OCI-LY3 (cell line): ENCODE data around the gene C4orf51.

Experiments
- H2AFZ ChIP-seq: fragments of 200-600, 300-600 bp; shearing (Covaris generic); 2 replicates; pipeline ENCODE4 v1.6.0; 2014; ENCODE audit warnings: antibody characterized with exemption, low read depth, low read length
- H3K27ac ChIP-seq: fragments of 200-600, 300-600 bp; sonication (generic); 2 replicates; pipeline ENCODE4 v1.5.1; 2014; ENCODE audit warnings: mild to moderate bottlenecking, low read length, moderate library complexity, mixed read lengths
- H3K27me3 ChIP-seq: fragments of 200-600, 300-600 bp; sonication (generic); 2 replicates; pipeline ENCODE4 v1.6.1; 2014; ENCODE audit warnings: low read depth, low read length, mixed read lengths
- H3K36me3 ChIP-seq: fragments of 200-600, 300-600 bp; sonication (generic); replicated peaks from 2 replicates; pipeline ENCODE3; 2014; ENCODE audit warnings: low read depth, low read length, mixed read lengths
- H3K4me1 ChIP-seq: fragments of 300-600, 200-600 bp; sonication (generic); 2 replicates; pipeline ENCODE4 v1.6.1; 2014; ENCODE audit warnings: low read length, mixed read lengths
- H3K4me2 ChIP-seq: fragments of 200-600, 300-600 bp; sonication (generic); 2 replicates; pipeline ENCODE4 v1.6.1; 2014; ENCODE audit warnings: low read length, mixed read lengths
- H3K4me3 ChIP-seq: fragments of 300-600, 200-600 bp; sonication (generic); 2 replicates; pipeline ENCODE4 v1.5.1; 2014; ENCODE audit warnings: antibody characterized with exemption, mild to moderate bottlenecking, low read length, moderate library complexity
- H3K79me2 ChIP-seq: fragments of 300-600, 200-600 bp; shearing (Covaris generic); 2 replicates; pipeline ENCODE4 v1.6.1; 2014; ENCODE audit warnings: mild to moderate bottlenecking, low read length, mixed read lengths
- H3K9ac ChIP-seq: fragments of 300-600, 200-600 bp; shearing (Covaris generic); 2 replicates; pipeline ENCODE4 v1.6.0; 2014; ENCODE audit warnings: mild to moderate bottlenecking, low read length, moderate library complexity
- H3K9me3 ChIP-seq: fragments of 200-600, 300-600 bp; shearing (Covaris generic); 2 replicates; pipeline ENCODE4 v1.6.1; 2014; ENCODE audit warnings: low read length, mixed read lengths; ENCODE audit not compliant: insufficient read depth
- H4K20me1 ChIP-seq: fragments of 200-600, 300-600 bp; sonication (generic); 2 replicates; pipeline ENCODE4 v1.6.1; 2016; ENCODE audit warnings: low read length, mixed read lengths; ENCODE audit not compliant: insufficient read depth
- CTCF ChIP-seq: fragments of 200-600, 300-600 bp; sonication (generic); IDR thresholded peaks from 2 replicates; pipeline ENCODE4 v1.5.1; 2014; ENCODE audit warnings: antibody characterized with exemption, low read length, low read depth
- EZH2phosphoT487 ChIP-seq: fragments of 200-600 bp; shearing (Covaris generic); IDR thresholded peaks from 2 replicates; pipeline ENCODE4 v1.6.1; 2018; ENCODE audit warnings: antibody characterized with exemption, mixed run types, low read depth

Gene C4orf51

DNA sequence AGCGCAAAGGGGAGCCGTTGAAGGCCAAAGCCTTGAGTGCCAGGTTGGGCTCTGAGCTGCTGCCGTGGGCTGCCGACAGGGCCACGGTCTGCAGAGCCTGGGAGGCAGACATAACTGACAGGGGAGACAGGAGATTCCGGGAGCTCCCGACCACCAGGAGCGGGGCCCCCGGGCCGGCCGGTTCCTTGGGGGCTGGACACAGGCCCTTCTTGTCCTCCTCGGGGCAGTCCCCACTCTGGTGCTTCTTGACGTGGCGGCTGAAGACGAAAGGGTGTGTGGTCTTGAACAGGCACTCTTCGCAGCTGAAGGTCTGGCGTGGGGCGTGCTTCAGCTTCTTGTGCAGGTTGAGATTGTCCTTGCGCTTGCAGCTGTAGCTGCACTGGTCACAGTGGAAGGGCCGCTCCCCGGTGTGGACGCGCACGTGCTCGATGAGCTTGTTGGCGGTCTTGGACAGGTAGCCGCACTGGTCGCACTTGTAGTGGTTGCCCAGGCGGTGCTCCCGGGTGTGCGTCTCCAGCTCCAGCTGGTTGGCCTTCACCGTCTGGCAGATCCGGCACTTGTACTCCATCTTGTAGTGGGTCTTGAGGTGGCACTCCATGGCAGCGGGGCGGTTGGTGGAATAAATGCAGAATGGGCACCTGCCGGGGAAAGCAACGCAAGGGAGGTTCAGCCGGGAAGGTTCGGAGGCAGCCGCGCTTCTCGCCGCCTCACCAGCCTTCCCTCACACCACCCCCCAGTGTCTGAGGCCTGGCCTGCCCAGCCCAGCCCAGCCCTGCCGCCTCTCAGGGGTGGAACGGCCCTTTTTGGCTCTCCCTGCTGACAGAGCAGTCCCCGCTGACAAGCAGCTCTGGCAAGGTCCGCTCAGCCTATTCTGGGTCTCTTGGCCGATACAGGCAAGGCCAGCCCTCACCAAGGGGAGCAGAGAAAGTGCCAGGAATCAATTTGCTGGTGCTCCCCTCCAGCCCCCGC is 81.3 kb downstream of the C4orf51 start:
- H3K36me3 ChIP-seq = peaks cover 50% of the 10 kb centered on the region
- H3K4me1 ChIP-seq = no peaks in the 10 kb centered on the region
- H3K27ac ChIP-seq = no peak overlapping the region
- no peak overlapping the region for H2AFZ ChIP-seq
- no peak overlapping the region for H3K4me2 ChIP-seq
- no peak overlapping the region for H3K4me3 ChIP-seq
- H4K20me1 ChIP-seq = no peaks in the 10 kb centered on the region
- no peak overlapping the region for H3K9ac ChIP-seq
- no peaks in the 10 kb centered on the region for H3K9me3 ChIP-seq
- H3K79me2 ChIP-seq = no peaks in the 10 kb centered on the region
- no peaks in the 10 kb centered on the region for H3K27me3 ChIP-seq
- TF ChIP-seq CTCF (no peak), EZH2phosphoT487 (no peak)

- Histone ChIP-seq H3K9me3 (no peaks in the 10 kb centered on the region), H3K4me1 (no peaks in the 10 kb centered on the region), H3K4me2 (no peak overlapping the region), H3K79me2 (no peaks in the 10 kb centered on the region), H2AFZ (no peak overlapping the region), H3K27ac (no peak overlapping the region), H3K36me3 (peaks cover 62% of the 10 kb centered on the region), H4K20me1 (no peaks in the 10 kb centered on the region), H3K9ac (no peak overlapping the region), H3K4me3 (no peak overlapping the region), H3K27me3 (no peaks in the 10 kb centered on the region)
- TF ChIP-seq CTCF = no peak
- TF ChIP-seq EZH2phosphoT487 = no peak
Measured at GRCh38 chr4:145762719-145763118, 82.8 kb downstream of the C4orf51 start.

DNA sequence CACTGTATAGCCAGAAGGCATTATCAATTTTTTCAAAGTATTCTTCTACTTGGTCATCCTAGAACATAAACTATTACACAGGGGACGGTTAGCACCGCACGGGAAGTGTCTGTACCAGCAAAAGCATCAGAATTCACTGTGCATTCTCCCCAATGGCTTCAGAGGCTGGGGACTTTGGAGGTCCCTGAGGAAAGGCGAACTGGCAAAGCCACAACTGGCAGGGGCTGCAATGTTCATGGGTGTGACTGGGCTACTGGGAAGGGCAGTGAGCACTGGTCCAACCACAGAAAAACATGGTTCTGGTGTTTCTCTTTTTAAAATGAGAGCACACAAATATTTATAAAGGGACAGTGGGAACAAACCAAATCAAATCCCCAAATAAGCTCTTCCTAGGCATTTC is 83.5 kb downstream of the C4orf51 start:
- Histone ChIP-seq H3K4me2 (no peak overlapping the region), H3K79me2 (no peaks in the 10 kb centered on the region), H2AFZ (no peak overlapping the region), H3K4me1 (no peaks in the 10 kb centered on the region), H3K36me3 (peaks cover 67% of the 10 kb centered on the region), H3K27ac (no peak overlapping the region), H3K9me3 (no peaks in the 10 kb centered on the region), H3K4me3 (no peak overlapping the region), H3K9ac (no peak overlapping the region), H4K20me1 (no peaks in the 10 kb centered on the region), H3K27me3 (no peaks in the 10 kb centered on the region)
- TF ChIP-seq CTCF (no peak), EZH2phosphoT487 (no peak)

DNA sequence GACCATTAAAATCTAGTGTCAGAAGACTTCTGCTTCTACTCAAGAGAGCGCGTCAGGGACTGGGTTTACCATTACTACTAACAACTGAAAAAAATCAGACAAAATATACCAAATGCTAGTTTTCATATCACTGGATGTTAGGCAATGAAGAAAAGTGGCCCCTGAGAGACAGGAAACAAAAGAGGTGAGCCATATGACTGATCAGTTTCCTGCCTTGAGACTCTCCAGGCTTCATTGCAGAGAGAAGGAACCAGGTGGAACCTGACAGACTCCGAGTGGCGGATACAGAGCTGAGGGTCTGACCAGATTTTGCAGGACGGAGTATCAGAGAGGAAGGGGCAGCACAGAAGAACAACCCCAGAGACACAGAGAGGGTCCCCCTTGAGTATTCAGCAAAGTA is 86.3 kb downstream of the C4orf51 start:
- Histone ChIP-seq H3K4me3 (no peak overlapping the region), H2AFZ (no peak overlapping the region), H3K4me2 (no peak overlapping the region), H3K36me3 (peaks cover 58% of the 10 kb centered on the region), H3K4me1 (peaks cover 9% of the 10 kb centered on the region), H3K9ac (no peak overlapping the region), H3K9me3 (no peaks in the 10 kb centered on the region), H3K27ac (no peak overlapping the region), H4K20me1 (no peaks in the 10 kb centered on the region; the same call in 1 of the 2 replicates), H3K27me3 (no peaks in the 10 kb centered on the region), H3K79me2 (no peaks in the 10 kb centered on the region)
- TF ChIP-seq EZH2phosphoT487 (no peak), CTCF (no peak)
